ENCODE data around the gene MT1H.

DNA sequence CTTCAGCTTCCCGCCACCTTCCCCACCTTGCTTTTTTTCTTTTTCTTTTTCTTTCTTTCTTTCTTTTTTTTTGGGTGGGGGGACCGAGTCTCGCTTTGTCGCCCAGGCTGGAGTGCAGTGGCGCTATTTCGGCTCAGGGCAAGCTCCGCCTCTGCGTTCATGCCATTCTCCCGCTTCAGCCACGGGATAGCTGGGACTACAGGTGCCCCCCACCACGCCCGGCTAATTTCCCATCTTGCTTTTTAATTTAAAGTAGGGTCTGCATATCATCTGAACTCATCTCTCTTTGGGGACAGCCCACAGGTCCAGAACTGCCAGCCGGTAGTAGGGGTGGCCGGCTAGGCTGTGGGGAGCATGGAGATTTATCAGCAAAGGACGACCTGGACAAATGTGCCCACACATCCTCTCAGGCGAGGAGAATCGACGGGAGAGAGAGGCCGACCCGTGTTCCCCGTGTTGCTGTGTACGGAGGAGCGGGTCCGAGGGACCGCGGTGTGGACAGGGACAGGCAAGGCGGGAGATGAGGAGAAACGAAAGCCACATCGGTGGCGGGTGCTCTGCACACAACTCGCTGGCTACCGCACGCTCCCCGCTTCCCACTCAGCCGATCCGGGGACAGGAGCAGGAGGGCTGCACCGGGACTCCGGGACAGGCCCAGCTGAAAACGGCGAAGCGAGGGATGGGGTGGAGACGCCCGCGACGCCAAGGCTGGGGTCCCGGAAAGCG, 34.7 kb upstream of the MT1H start:
- TF ChIP-seq, protein P1, sequence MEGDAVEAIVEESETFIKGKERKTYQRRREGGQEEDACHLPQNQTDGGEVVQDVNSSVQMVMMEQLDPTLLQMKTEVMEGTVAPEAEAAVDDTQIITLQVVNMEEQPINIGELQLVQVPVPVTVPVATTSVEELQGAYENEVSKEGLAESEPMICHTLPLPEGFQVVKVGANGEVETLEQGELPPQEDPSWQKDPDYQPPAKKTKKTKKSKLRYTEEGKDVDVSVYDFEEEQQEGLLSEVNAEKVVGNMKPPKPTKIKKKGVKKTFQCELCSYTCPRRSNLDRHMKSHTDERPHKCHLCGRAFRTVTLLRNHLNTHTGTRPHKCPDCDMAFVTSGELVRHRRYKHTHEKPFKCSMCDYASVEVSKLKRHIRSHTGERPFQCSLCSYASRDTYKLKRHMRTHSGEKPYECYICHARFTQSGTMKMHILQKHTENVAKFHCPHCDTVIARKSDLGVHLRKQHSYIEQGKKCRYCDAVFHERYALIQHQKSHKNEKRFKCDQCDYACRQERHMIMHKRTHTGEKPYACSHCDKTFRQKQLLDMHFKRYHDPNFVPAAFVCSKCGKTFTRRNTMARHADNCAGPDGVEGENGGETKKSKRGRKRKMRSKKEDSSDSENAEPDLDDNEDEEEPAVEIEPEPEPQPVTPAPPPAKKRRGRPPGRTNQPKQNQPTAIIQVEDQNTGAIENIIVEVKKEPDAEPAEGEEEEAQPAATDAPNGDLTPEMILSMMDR (optimal IDR thresholded peaks at IDR 0.05 in 1 of 3, IDR thresholded peaks at IDR 0.05 in 1 of 3, conservative IDR thresholded peaks at IDR 0.05 in 1 of 3; ENCODE audit: extremely low read depth in 1 of 3, insufficient read depth in 2 of 3, low read length in 3 of 3) = no peak
- TF ChIP-seq EZH2 (IDR thresholded peaks at IDR 0.05; ENCODE audit: low read length) = no peak
